IMR-90 (cell line): ENCODE results near the gene ZBTB38. TPM values are rescaled to one million over a fixed set of nuclear protein-coding genes. Genes with fewer than 3 reads are reported as not detected.

ENCODE experiments used
- ATAC-seq: fragments of 200-7000 bp; cut with Tn5 transposase; 2 replicates; pipeline ENCODE4 v1.9.1; 2020; ENCODE audit warnings: low read depth, mild to moderate bottlenecking, moderate library complexity
- BruUV-seq: library from RNA; stranded (reverse); fragments of 400-500 nt; replicated peaks from 2 replicates; lab custom pipeline; 2021; lab: Mats Ljungman, UMichigan
- CTCF ChIA-PET: fragments of 300-600 bp; formaldehyde crosslinking; extraction: SDS; loops from one replicate; lab custom pipeline; 2021; ENCODE audit warnings: antibody characterized with exemption; lab: Yijun Ruan, JAX
- POLR2A ChIA-PET: fragments of 300-600 bp; sonication (Branson Sonifier 250); formaldehyde crosslinking; loops from one replicate; lab custom pipeline; 2022; ENCODE audit warnings: antibody characterized with exemption; ENCODE audit not compliant: unreplicated experiment; lab: Charles Lee
- DNase-seq: peaks from one replicate; pipeline ENCODE4 v3.0.0; 2013
- H2AFZ ChIP-seq: replicated peaks from 2 replicates; pipeline ENCODE3; 2013; ENCODE audit warnings: low read length, mild to moderate bottlenecking; ENCODE audit not compliant: poor library complexity
- H2AK5ac ChIP-seq: 2 replicates; pipeline ENCODE4 v1.6.1; 2013; ENCODE audit warnings: low read depth, low read length, inconsistent platforms
- H2AK9ac ChIP-seq: replicated peaks from 2 replicates; pipeline ENCODE3; 2013; ENCODE audit warnings: mild to moderate bottlenecking, low read depth, low read length, moderate library complexity; ENCODE audit not compliant: poor library complexity
- H2BK120ac ChIP-seq: 2 replicates; pipeline ENCODE4 v1.6.1; 2013; ENCODE audit warnings: low read depth, low read length, inconsistent platforms
- H2BK15ac ChIP-seq: 3 replicates; pipeline ENCODE4 v1.6.1; 2013; ENCODE audit warnings: low read depth, low read length, inconsistent platforms
- H2BK20ac ChIP-seq: 2 replicates; pipeline ENCODE4 v1.6.1; 2013; ENCODE audit warnings: low read depth, mild to moderate bottlenecking, inconsistent platforms, low read length, moderate library complexity
- H2BK5ac ChIP-seq: 2 replicates; pipeline ENCODE4 v1.6.1; 2013; ENCODE audit warnings: mild to moderate bottlenecking, low read depth, low read length, inconsistent platforms; ENCODE audit not compliant: poor library complexity, severe bottlenecking
- H3K14ac ChIP-seq: replicated peaks from 2 replicates; pipeline ENCODE4 v1.6.1; 2013; ENCODE audit warnings: low read depth, low read length, inconsistent platforms
- H3K18ac ChIP-seq: 2 replicates; pipeline ENCODE4 v1.6.1; 2013; ENCODE audit warnings: low read depth, low read length, control low read depth
- H3K23ac ChIP-seq: 2 replicates; pipeline ENCODE4 v1.6.1; 2013; ENCODE audit warnings: low read depth, low read length, inconsistent platforms
- H3K27ac ChIP-seq: 2 replicates; pipeline ENCODE4 v1.5.1; 2013; ENCODE audit warnings: mild to moderate bottlenecking, control low read depth, low read length; ENCODE audit not compliant: insufficient read depth
- H3K27me3 ChIP-seq: 2 replicates; pipeline ENCODE4 v1.6.1; 2013; ENCODE audit warnings: low read length; ENCODE audit not compliant: control insufficient read depth, insufficient read depth
- H3K36me3 ChIP-seq: 2 replicates; pipeline ENCODE4 v1.6.1; 2013; ENCODE audit warnings: low read length, mixed read lengths; ENCODE audit not compliant: control insufficient read depth, insufficient read depth
- H3K4ac ChIP-seq: 2 replicates; pipeline ENCODE4 v1.6.1; 2013; ENCODE audit warnings: low read depth, low read length, inconsistent platforms
- H3K4me1 ChIP-seq: 2 replicates; pipeline ENCODE4 v1.6.1; 2013; ENCODE audit warnings: low read length, mixed read lengths; ENCODE audit not compliant: control insufficient read depth, insufficient read depth
- H3K4me2 ChIP-seq: 2 replicates; pipeline ENCODE4 v1.6.1; 2013; ENCODE audit warnings: low read depth, mild to moderate bottlenecking, control low read depth, low read length, moderate library complexity
- H3K4me3 ChIP-seq: 2 replicates; pipeline ENCODE4 v1.5.1; 2013; ENCODE audit warnings: low read depth, mild to moderate bottlenecking, control low read depth, low read length, moderate library complexity; ENCODE audit not compliant: insufficient read depth
- H3K56ac ChIP-seq: 2 replicates; pipeline ENCODE4 v1.6.1; 2013; ENCODE audit warnings: low read length, inconsistent platforms; ENCODE audit not compliant: insufficient read depth; ENCODE audit errors: extremely low read depth
- H3K79me1 ChIP-seq, 2 experiments: 2 replicates each; pipeline ENCODE4 v1.6.1; 2013; ENCODE audit warnings: low read length in 2 of 2, inconsistent platforms in 1 of 2, low read depth in 1 of 2
- H3K9ac ChIP-seq: 2 replicates; pipeline ENCODE4 v1.6.1; 2013; ENCODE audit warnings: low read depth, low read length, control low read depth
- H3K9me1 ChIP-seq: 2 replicates; pipeline ENCODE4 v1.6.1; 2013; ENCODE audit warnings: low read length, inconsistent platforms; ENCODE audit not compliant: insufficient read depth
- H3K9me3 ChIP-seq: 2 replicates; pipeline ENCODE4 v1.6.1; 2013; ENCODE audit warnings: low read length; ENCODE audit not compliant: control insufficient read depth, insufficient read depth
- H4K20me1 ChIP-seq: 2 replicates; pipeline ENCODE4 v1.6.1; 2013; ENCODE audit warnings: low read length, inconsistent platforms; ENCODE audit not compliant: insufficient read depth
- H4K5ac ChIP-seq: 2 replicates; pipeline ENCODE4 v1.6.1; 2013; ENCODE audit warnings: mild to moderate bottlenecking, low read depth, low read length, control low read depth
- H4K8ac ChIP-seq, 2 experiments: 2 replicates each; pipeline ENCODE4 v1.6.1; 2013; ENCODE audit warnings: low read depth in 2 of 2, low read length in 2 of 2, control low read depth in 1 of 2, inconsistent platforms in 1 of 2
- H4K91ac ChIP-seq: 2 replicates; pipeline ENCODE4 v1.6.1; 2013; ENCODE audit warnings: low read depth, low read length, inconsistent platforms; ENCODE audit not compliant: insufficient read depth
- BHLHE40 ChIP-seq: fragments of 150-350 bp; IDR thresholded peaks from 2 replicates; pipeline ENCODE4 v1.6.1; 2016; ENCODE audit warnings: mild to moderate bottlenecking, low read depth, low read length
- RFX5 ChIP-seq: IDR thresholded peaks from 2 replicates; pipeline ENCODE4 v1.8.0; 2012; ENCODE audit warnings: low read depth, mild to moderate bottlenecking, low read length, moderate library complexity
- WGBS, 2 experiments: methylation state at CpG; one replicate each; pipeline versions ENCODE4 v1.1.5 to v1.1.7; 2013; ENCODE audit warnings: missing lambda C conversion rate in 2 of 2; ENCODE audit not compliant: insufficient read length in 1 of 2; ENCODE audit errors: extremely low coverage in 2 of 2; 5-methylcytosine and 5-hydroxymethylcytosine counted together
- dilution Hi-C: fragments of 300-500 bp; cut with HindIII; formaldehyde crosslinking; loops from one replicate; pipeline ENCODE4 v1.14.3; 2018; ENCODE audit warnings: low sequenced_read_pairs; ENCODE audit not compliant: unreplicated experiment
- in situ Hi-C: fragments of 300-500 bp; cut with MboI; formaldehyde crosslinking; loops from 3 replicates; pipeline ENCODE4 v1.14.3; 2019; ENCODE audit warnings: low sequenced_read_pairs, inconsistent platforms, mixed read lengths
- intact Hi-C: fragments of 100-400 bp; cut with micrococcal nuclease; formaldehyde crosslinking; loops from 2 replicates; pipeline ENCODE4 v1.10.0; 2022
- polyA plus RNA-seq, 3 experiments: library from polyadenylated mRNA; depleted of rRNA; stranded (reverse); fragments of >200 nt; gene quantifications; 2 replicates each; pipeline ENCODE4 v1.2.3, GENCODE V29; 2012; ENCODE audit warnings: low replicate concordance in 1 of 3
- total RNA-seq: library from RNA; depleted of rRNA; stranded (reverse); fragments of >200 nt; gene quantifications from 2 replicates; pipeline ENCODE4 v1.2.3, GENCODE V29; 2012

ZBTB38 gene
- total and polyA plus RNA-seq, 2 of the 4 experiments (the other 2 are of a cell fraction): 44.9 to 274 TPM

- BruUV-seq: no TSS peak
- in situ Hi-C loops: no loop called here
Measured at GRCh38 chr3:141350666-141351065, 17.6 kb upstream of the ZBTB38 start.

More at GRCh38 chr3:141350666-141351065, 17.6 kb upstream of the ZBTB38 start:
- H2BK120ac ChIP-seq: no peak overlapping the region
- dilution Hi-C loops: no loop called here
- no peak overlapping the region for H2BK15ac ChIP-seq
- DNase-seq: no peak
- H4K8ac ChIP-seq: no peak overlapping the region
- no peak for ATAC-seq
- H3K36me3 ChIP-seq: no peaks in the 10 kb centered on the region
- H3K23ac ChIP-seq: no peak overlapping the region
- H4K5ac ChIP-seq: no peak overlapping the region
- no peak overlapping the region for H2BK20ac ChIP-seq
- peaks cover 12% of the 10 kb centered on the region for H3K4me1 ChIP-seq
- H3K9ac ChIP-seq: no peak overlapping the region
- no peaks in the 10 kb centered on the region for H4K20me1 ChIP-seq
- no peak overlapping the region for H2BK5ac ChIP-seq
- no peaks in the 10 kb centered on the region for H3K27me3 ChIP-seq
- H3K79me1 ChIP-seq: no peaks in the 10 kb centered on the region
- H3K9me1 ChIP-seq: no peaks in the 10 kb centered on the region
- H4K91ac ChIP-seq: no peak overlapping the region
- no peak overlapping the region for H3K4me2 ChIP-seq
- no peak overlapping the region for H2AK5ac ChIP-seq
- POLR2A ChIA-PET: no interaction called here
- no peak overlapping the region for H2AFZ ChIP-seq
- intact Hi-C loops: no loop called here
- TF ChIP-seq BHLHE40: no peak
- peak; percentile 40; the same call in 1 of the 2 replicates for TF ChIP-seq RFX5
- CTCF ChIA-PET: interaction anchor here (1.2 kb wide), 1 partner anchor 104 kb away, joined by 4 read pairs; no protein-coding TSS in a partner anchor
- no peak overlapping the region for H3K18ac ChIP-seq
- no peak overlapping the region for H2AK9ac ChIP-seq
- no peaks in the 10 kb centered on the region for H3K9me3 ChIP-seq
- no peak overlapping the region for H3K4ac ChIP-seq
- H3K14ac ChIP-seq: no peak overlapping the region
- H3K27ac ChIP-seq: no peak overlapping the region
- H3K4me3 ChIP-seq: no peak overlapping the region
- no peak overlapping the region for H3K56ac ChIP-seq
- no CpG with 5 or more reads among the region's 3 CpGs for WGBS, 2 experiments
